Ovary (tissue), 9 donors: ENCODE data around the gene CACNA1E. TPM values are rescaled to one million over a fixed set of nuclear protein-coding genes. Genes with fewer than 3 reads are reported as not detected.

ENCODE experiments used
- DNase-seq, 5 donors: peaks; one replicate each; pipeline ENCODE4 v3.0.0-alpha.2; 2019 to 2020
- H3K27ac ChIP-seq, 2 donors: fragments of 200-600 bp; one replicate each; pipeline versions ENCODE4 v1.5.1 to v1.8.0; 2019 to 2022
- H3K27me3 ChIP-seq: fragments of 200-600 bp; one replicate; pipeline ENCODE4 v1.8.0; 2022
- H3K36me3 ChIP-seq: fragments of 200-600 bp; sonication (generic); one replicate; pipeline ENCODE4 v1.5.1; 2019
- H3K4me1 ChIP-seq: one replicate; pipeline ENCODE4 v1.8.1; 2013; ENCODE audit warnings: mild to moderate bottlenecking, moderate library complexity; ENCODE audit not compliant: insufficient read depth
- H3K4me3 ChIP-seq: fragments of 200-600 bp; sonication (generic); one replicate; pipeline ENCODE4 v1.5.1; 2017
- H3K9me3 ChIP-seq, 2 donors: fragments of 200-600 bp in 1 of 2; sonication (generic) in 1 of 2; one replicate each; pipeline versions ENCODE4 v1.5.1 to v1.8.1; 2013 to 2019; ENCODE audit warnings: mild to moderate bottlenecking in 1 of 2, moderate library complexity in 1 of 2
- EP300 ChIP-seq: sonication (generic); formaldehyde crosslinking; IDR thresholded peaks from one replicate; pipeline ENCODE4 v1.6.1; 2017; ENCODE audit warnings: antibody characterized with exemption
- POLR2A ChIP-seq: fragments of 450-650 bp; IDR thresholded peaks from one replicate; pipeline ENCODE4 v1.6.1; 2017; ENCODE audit warnings: antibody characterized with exemption, mild to moderate bottlenecking, moderate library complexity
- WGBS, 3 donors: extraction: QIAGEN DNeasy Blood & Tissue Kit in 1 of 3; methylation state at CpG; one replicate each; pipeline versions ENCODE4 v1.1.5 to v1.1.7; 2013 to 2017; 5-methylcytosine and 5-hydroxymethylcytosine counted together
- intact Hi-C, 4 donors: fragments of 100-400 bp; cut with DNase I; formaldehyde crosslinking; loops; one replicate each; pipeline versions ENCODE4 v1.11.0 to v1.15.1; 2022 to 2023
- polyA plus RNA-seq, 2 donors: library from polyadenylated mRNA; stranded (reverse); fragments of 200-250 nt in 1 of 2; fragments of 350-450 nt in 1 of 2; fragmentation: Illumina TruSeq in 1 of 2; extraction: RNeasy Lipid Tissue Mini Kit (QIAGEN cat#74804) in 1 of 2; gene quantifications; one replicate each; pipeline ENCODE4 v1.2.3, GENCODE V29; 2013 to 2014
- total RNA-seq, 7 donors: library from RNA; depleted of rRNA in 2 of 7; stranded (reverse); fragments of >200 nt in 2 of 7; fragmentation: NEBNext Ultra II Directional in 3 of 7; extraction: Animal tissue kit (Norgen Biotek cat#: 25700) in 3 of 7; gene quantifications; one replicate each; pipeline versions ENCODE4 v1.1.0 to v1.2.4, GENCODE V29; 2016 to 2023
- TF ChIP-seq, protein P1 (sequence below), 3 donors: fragments of 450-650 bp in 2 of 3; fragments of 200-600 bp in 1 of 3; IDR thresholded peaks; one replicate each; pipeline versions ENCODE4 v1.5.1 to v1.8.0; 2016 to 2022; ENCODE audit warnings: antibody characterized with exemption in 3 of 3, mild to moderate bottlenecking in 1 of 3
- donor health status: DM: no; HTN: no; CAD: no; lungs with moderate emphysema.
- donor health status: DM: no; HTN: no; CAD: no.
- donor health status: Bipolar disorder and iron deficiency.
- donor health status: DM: yes; HTN: yes; CAD: no.
- donor health status: DM: no; HTN: no; CAD: no.
- donor health status: DM: yes; HTN: yes; CAD: no.

Gene CACNA1E
- total and polyA plus RNA-seq, 9 donors, result 0.01 to 0.34 (median 0.10) TPM; not detected in 3

DNA sequence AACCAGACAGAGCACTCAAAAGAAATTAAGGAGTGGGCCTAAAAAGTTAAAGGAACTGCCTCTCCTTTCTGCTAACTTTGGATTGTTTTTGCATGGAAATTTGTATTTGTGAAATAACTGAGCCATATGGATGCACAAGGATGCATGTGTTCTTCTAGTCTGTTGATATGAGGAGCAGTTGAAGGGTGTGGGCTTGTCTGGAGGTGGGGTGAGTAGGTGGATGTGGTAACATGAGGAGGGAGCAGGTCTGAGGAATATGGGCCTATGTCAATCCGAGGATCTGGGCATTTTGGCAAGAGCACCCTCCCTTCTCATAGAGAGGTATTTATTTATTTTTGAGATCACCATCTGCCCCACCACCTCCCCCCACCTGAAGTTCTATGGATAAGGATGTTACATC lies 13.4 kb downstream of the CACNA1E start:
- Histone ChIP-seq H3K4me1 (no peaks in the 10 kb centered on the region), H3K9me3 (no peaks in the 10 kb centered on the region), H3K27me3 (no peaks in the 10 kb centered on the region), H3K27ac (no peak overlapping the region), H3K36me3 (no peaks in the 10 kb centered on the region), H3K4me3 (no peak overlapping the region)
- intact Hi-C loops, result no loop called here
- DNase-seq, result no peak
- TF ChIP-seq, protein P1, sequence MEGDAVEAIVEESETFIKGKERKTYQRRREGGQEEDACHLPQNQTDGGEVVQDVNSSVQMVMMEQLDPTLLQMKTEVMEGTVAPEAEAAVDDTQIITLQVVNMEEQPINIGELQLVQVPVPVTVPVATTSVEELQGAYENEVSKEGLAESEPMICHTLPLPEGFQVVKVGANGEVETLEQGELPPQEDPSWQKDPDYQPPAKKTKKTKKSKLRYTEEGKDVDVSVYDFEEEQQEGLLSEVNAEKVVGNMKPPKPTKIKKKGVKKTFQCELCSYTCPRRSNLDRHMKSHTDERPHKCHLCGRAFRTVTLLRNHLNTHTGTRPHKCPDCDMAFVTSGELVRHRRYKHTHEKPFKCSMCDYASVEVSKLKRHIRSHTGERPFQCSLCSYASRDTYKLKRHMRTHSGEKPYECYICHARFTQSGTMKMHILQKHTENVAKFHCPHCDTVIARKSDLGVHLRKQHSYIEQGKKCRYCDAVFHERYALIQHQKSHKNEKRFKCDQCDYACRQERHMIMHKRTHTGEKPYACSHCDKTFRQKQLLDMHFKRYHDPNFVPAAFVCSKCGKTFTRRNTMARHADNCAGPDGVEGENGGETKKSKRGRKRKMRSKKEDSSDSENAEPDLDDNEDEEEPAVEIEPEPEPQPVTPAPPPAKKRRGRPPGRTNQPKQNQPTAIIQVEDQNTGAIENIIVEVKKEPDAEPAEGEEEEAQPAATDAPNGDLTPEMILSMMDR (IDR thresholded peaks at IDR 0.05), result no peak
- TF ChIP-seq EP300, result no peak
- no peak for TF ChIP-seq POLR2A
- 46 to 67% (median 59%) methylated on average over 1 of the region's 1 CpG for WGBS, 3 donors

DNA sequence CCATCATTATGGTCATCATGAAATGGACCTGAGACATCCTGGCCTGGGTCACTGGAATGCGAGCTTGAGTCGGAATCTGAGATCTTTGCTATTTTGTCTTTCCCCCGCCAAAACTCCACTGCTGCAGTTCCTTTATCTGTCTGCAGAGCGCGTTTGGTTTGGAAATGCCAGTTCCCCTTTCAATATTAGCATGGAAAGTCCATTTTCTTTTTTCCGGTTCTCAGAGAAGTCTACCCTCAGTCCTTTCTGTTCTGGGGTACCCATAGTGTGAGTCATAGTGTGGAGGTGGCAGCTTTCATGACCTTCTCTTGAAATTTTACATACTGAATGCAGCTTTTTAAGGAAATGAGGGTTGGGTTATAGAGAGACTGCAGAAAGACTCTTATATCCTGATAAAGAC lies 14.6 kb downstream of the CACNA1E start:
- no peak for DNase-seq
- no peaks in the 10 kb centered on the region for H3K4me1 ChIP-seq
- H3K27me3 ChIP-seq, result no peaks in the 10 kb centered on the region
- 69 to 82% (median 78%) methylated on average over 6 of the region's 6 CpGs for WGBS, 3 donors
- H3K4me3 ChIP-seq, result no peak overlapping the region
- H3K9me3 ChIP-seq, result no peaks in the 10 kb centered on the region
- TF ChIP-seq EP300, result no peak
- TF ChIP-seq POLR2A, result no peak
- TF ChIP-seq, protein P1 (IDR thresholded peaks at IDR 0.05), result no peak
- intact Hi-C loops, result loop anchor here in 1 of 4 donors (2.0 kb wide), 1 partner anchor 65 kb away; no protein-coding TSS in a partner anchor
- no peak overlapping the region for H3K27ac ChIP-seq
- H3K36me3 ChIP-seq, result no peaks in the 10 kb centered on the region

DNA sequence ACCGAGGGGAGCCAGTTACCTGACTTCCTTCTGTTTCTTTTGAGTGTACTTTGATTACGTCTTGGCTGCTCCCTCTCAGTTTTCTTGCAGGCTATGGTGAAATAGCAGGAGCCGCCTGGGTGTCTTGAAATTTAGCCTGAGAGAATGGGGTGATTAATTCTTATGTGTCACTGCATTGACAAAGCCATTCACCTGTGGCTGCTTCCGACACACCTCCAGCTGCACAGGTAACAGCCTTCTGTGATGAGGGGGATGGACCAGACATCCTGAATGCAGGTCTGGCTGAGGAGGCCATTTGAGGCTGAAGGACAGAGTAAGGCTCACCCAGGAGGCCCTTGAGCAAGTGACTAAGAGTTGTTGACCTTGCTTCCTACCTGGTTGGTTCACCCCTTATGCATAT lies 16.5 kb downstream of the CACNA1E start:
- WGBS, 3 donors, result 76 to 89% (median 85%) methylated on average over 4 of the region's 4 CpGs
- TF ChIP-seq, protein P1 (IDR thresholded peaks at IDR 0.05), result no peak
- TF ChIP-seq POLR2A (no peak), EP300 (no peak)
- DNase-seq, result no peak

DNA sequence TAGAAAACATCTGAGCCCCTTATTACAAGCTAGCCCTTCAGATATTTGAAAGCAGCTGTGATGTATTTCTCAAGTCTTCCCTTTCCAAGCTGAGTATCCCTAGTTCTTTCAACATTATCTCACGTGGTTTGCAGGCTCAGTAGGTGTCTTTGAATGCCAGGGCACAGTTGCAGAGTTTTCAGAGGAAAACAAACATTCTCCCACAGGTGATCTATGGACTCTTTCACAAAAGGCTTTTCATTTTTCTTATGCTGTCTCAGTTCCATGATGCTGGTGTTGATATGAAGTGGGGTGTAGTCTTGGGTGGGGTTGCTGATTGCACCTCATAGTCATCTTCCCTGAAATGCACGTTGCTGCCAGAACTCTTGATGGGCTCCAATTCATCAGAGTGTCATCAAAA lies 17.3 kb downstream of the CACNA1E start:
- intact Hi-C loops, result no loop called here
- H3K4me3 ChIP-seq, result no peak overlapping the region
- TF ChIP-seq POLR2A (no peak), EP300 (no peak)
- TF ChIP-seq, protein P1 (IDR thresholded peaks at IDR 0.05), result no peak

More for the DNA sequence above, 16.5 kb downstream of the CACNA1E start:
- H3K9me3 ChIP-seq, result no peaks in the 10 kb centered on the region
- H3K36me3 ChIP-seq, result no peaks in the 10 kb centered on the region
- intact Hi-C loops, result loop anchor here in 1 of 4 donors (2.0 kb wide), 1 partner anchor 63 kb away; no protein-coding TSS in a partner anchor
- no peak overlapping the region for H3K4me3 ChIP-seq
- H3K4me1 ChIP-seq, result no peaks in the 10 kb centered on the region
- no peak overlapping the region for H3K27ac ChIP-seq
- H3K27me3 ChIP-seq, result no peaks in the 10 kb centered on the region

More for the DNA sequence above, 17.3 kb downstream of the CACNA1E start:
- H3K9me3 ChIP-seq, result no peaks in the 10 kb centered on the region
- no peak overlapping the region for H3K27ac ChIP-seq
- H3K36me3 ChIP-seq, result no peaks in the 10 kb centered on the region
- no peaks in the 10 kb centered on the region for H3K27me3 ChIP-seq
- DNase-seq, result no peak
- H3K4me1 ChIP-seq, result no peaks in the 10 kb centered on the region
- 31 to 61% (median 55%) methylated on average over 2 of the region's 2 CpGs for WGBS, 3 donors
